MCF 10A (cell line): ENCODE data around the gene WASF1. TPM values are rescaled to one million over a fixed set of nuclear protein-coding genes. Genes with fewer than 3 reads are reported as not detected.

Experiments
- BruUV-seq: library from RNA; stranded (reverse); fragments of 400-500 nt; replicated peaks from 2 replicates; lab custom pipeline; 2021; lab: Mats Ljungman, UMichigan
- CTCF ChIA-PET: fragments of 300-600 bp; sonication (Branson Sonifier 250); formaldehyde crosslinking; extraction: SDS; loops from one replicate; lab custom pipeline; 2021; ENCODE audit warnings: antibody characterized with exemption, inconsistent platforms; lab: Yijun Ruan, JAX
- POLR2A ChIA-PET: fragments of 300-600, 350-650 bp; sonication (Branson Sonifier 250); formaldehyde crosslinking; extraction: SDS; loops from one replicate; lab custom pipeline; 2020; ENCODE audit warnings: antibody characterized with exemption, inconsistent platforms; lab: Yijun Ruan, JAX
- DNase-seq: peaks from one replicate; pipeline ENCODE4 v3.0.0-alpha.2; 2018; ENCODE audit not compliant: unreplicated experiment
- H3K27ac Mint-ChIP-seq: one replicate; pipeline ENCODE4 v1.8.0; 2022; ENCODE audit warnings: mild to moderate bottlenecking, low read depth, mixed read lengths; ENCODE audit not compliant: unreplicated experiment
- H3K27me3 Mint-ChIP-seq: one replicate; pipeline ENCODE4 v1.8.0; 2022; ENCODE audit warnings: mixed read lengths; ENCODE audit not compliant: insufficient read depth, unreplicated experiment
- H3K36me3 Mint-ChIP-seq: one replicate; pipeline ENCODE4 v1.8.0; 2022; ENCODE audit warnings: mild to moderate bottlenecking, moderate library complexity, mixed read lengths; ENCODE audit not compliant: insufficient read depth, unreplicated experiment
- H3K4me1 Mint-ChIP-seq: one replicate; pipeline ENCODE4 v1.8.0; 2022; ENCODE audit warnings: mixed read lengths; ENCODE audit not compliant: insufficient read depth, unreplicated experiment
- H3K4me3 Mint-ChIP-seq: one replicate; pipeline ENCODE4 v1.8.0; 2022; ENCODE audit warnings: mild to moderate bottlenecking, moderate library complexity, mixed read lengths; ENCODE audit not compliant: unreplicated experiment
- H3K9me3 Mint-ChIP-seq: one replicate; pipeline ENCODE4 v1.8.0; 2022; ENCODE audit warnings: mixed read lengths; ENCODE audit not compliant: unreplicated experiment
- intact Hi-C: fragments of 100-400 bp; cut with micrococcal nuclease; formaldehyde crosslinking; loops from 2 replicates; pipeline ENCODE4 v1.14.1; 2022
- total RNA-seq: library from RNA; stranded (reverse); gene quantifications from 2 replicates; pipeline ENCODE4 v1.2.3, GENCODE V29; 2022
- TF ChIP-seq, protein P1 (sequence below): fragments of 200-600 bp; IDR thresholded peaks from one replicate; pipeline ENCODE4 v1.8.0; 2022; ENCODE audit warnings: antibody characterized with exemption, mild to moderate bottlenecking; ENCODE audit not compliant: unreplicated experiment

Gene WASF1
- total RNA-seq, 1 experiment from 2014 or later: 55.7 TPM

DNA sequence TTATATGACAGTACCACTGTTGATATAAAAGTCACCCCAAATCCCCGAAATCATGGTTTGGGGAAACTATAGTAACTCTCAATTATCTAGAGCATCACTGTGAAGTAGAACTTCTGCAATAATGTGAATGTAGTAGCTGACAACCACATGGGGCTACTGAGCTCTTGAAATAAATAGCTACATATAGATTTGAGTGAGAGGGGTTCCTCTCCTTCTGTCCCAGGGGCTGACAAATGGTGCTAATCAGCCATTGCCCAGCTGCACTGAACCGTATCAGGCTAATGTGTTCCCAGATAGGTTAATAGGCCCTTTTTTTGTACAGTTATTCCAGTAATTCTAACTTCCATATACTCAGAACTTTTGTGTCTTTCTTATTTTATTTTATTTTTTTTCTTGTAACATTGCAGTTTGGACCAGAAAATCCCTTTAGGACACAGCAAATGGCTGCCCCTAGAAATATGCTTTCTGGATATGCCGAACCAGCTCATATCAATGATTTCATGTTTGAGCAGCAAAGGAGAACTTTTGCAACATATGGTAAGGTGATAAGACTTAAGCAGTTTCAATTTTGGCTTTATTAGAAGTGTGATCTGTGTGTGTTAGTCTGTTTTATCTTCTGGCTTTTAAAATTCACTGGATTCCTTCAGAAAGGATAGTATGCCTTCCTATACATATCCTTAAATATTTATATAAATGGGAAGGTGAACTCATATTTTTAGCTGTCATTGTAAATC is 21.8 kb upstream of the WASF1 start:
- BruUV-seq: no TSS peak
- no peak overlapping the region for H3K27ac Mint-ChIP-seq
- H3K9me3 Mint-ChIP-seq: no peaks in the 10 kb centered on the region
- no peaks in the 10 kb centered on the region for H3K4me1 Mint-ChIP-seq
- DNase-seq: no peak
- H3K36me3 Mint-ChIP-seq: peaks cover 7% of the 10 kb centered on the region
- POLR2A ChIA-PET: interaction anchor here (0.7 kb wide), 1 partner anchor 1589 kb away, joined by 3 read pairs; no protein-coding TSS in a partner anchor
- TF ChIP-seq, protein P1, sequence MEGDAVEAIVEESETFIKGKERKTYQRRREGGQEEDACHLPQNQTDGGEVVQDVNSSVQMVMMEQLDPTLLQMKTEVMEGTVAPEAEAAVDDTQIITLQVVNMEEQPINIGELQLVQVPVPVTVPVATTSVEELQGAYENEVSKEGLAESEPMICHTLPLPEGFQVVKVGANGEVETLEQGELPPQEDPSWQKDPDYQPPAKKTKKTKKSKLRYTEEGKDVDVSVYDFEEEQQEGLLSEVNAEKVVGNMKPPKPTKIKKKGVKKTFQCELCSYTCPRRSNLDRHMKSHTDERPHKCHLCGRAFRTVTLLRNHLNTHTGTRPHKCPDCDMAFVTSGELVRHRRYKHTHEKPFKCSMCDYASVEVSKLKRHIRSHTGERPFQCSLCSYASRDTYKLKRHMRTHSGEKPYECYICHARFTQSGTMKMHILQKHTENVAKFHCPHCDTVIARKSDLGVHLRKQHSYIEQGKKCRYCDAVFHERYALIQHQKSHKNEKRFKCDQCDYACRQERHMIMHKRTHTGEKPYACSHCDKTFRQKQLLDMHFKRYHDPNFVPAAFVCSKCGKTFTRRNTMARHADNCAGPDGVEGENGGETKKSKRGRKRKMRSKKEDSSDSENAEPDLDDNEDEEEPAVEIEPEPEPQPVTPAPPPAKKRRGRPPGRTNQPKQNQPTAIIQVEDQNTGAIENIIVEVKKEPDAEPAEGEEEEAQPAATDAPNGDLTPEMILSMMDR: no peak
- intact Hi-C loops: no loop called here
- CTCF ChIA-PET: interaction anchor here (0.6 to 0.7 kb wide), 3 partner anchors 88 to 293 kb away, joined by 3 to 5 read pairs (median 3); no protein-coding TSS in a partner anchor
- no peaks in the 10 kb centered on the region for H3K27me3 Mint-ChIP-seq
- H3K4me3 Mint-ChIP-seq: no peak overlapping the region

DNA sequence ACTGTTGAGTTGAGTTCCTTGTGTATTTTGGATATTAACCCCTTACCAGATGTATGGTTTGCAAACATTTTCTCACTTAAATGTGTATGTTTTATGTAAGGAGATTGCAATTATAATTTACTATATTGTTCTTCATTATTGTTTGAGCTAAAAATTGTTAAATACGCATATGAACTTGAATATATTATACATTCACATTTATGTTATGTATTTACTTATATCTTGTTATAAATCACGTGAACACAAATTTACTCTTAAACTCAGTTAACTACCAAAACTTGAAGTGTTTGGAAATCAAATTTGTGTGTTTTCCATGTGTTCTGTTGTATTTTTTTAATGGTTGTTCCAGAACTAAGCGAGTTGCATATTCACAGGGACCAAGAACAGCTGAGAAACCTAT is 19.1 kb upstream of the WASF1 start:
- peaks cover 18% of the 10 kb centered on the region for H3K36me3 Mint-ChIP-seq
- H3K27me3 Mint-ChIP-seq: no peaks in the 10 kb centered on the region
- no peak overlapping the region for H3K4me3 Mint-ChIP-seq
- ChIA-PET POLR2A (interaction anchor here (2.0 kb wide), 1 partner anchor 19 kb away, joined by 7 read pairs; the partner anchor contains the start of genes CDC40 and WASF1), CTCF (interaction anchor here (0.6 kb wide), 3 partner anchors 21 to 1104 kb away, joined by 3 read pairs; partner anchors contain the start of gene SESN1)
- DNase-seq: no peak
- no peaks in the 10 kb centered on the region for H3K9me3 Mint-ChIP-seq
- H3K27ac Mint-ChIP-seq: no peak overlapping the region
- intact Hi-C loops: no loop called here
- TF ChIP-seq, protein P1: no peak
- H3K4me1 Mint-ChIP-seq: no peaks in the 10 kb centered on the region
- no TSS peak for BruUV-seq

DNA sequence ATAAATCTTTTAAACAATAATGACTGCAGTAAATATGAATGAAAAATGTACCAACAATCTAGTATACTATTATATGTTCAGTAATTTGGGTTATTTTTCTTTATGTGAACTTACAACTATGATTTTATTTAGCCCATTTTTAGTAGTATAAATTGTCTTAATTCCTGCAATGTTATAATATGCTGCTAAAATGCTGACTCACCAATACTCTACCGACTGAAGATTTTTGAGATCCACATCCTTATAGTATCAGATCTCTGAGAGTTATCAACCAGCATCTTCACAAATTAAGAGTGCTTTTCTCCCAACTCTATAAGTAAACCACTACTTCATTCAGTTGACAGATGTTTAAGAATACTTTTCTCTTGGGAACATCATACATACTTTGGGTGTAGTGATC is 17.4 kb upstream of the WASF1 start:
- no peak overlapping the region for H3K27ac Mint-ChIP-seq
- no peaks in the 10 kb centered on the region for H3K9me3 Mint-ChIP-seq
- H3K4me3 Mint-ChIP-seq: no peak overlapping the region
- TF ChIP-seq, protein P1: no peak
- H3K36me3 Mint-ChIP-seq: peaks cover 23% of the 10 kb centered on the region
- intact Hi-C loops: no loop called here
- H3K4me1 Mint-ChIP-seq: no peaks in the 10 kb centered on the region
- BruUV-seq: no TSS peak
- POLR2A ChIA-PET: interaction anchor here (1.7 kb wide), 1 partner anchor 17 kb away, joined by 5 read pairs; the partner anchor contains the start of gene CDC40
- H3K27me3 Mint-ChIP-seq: no peaks in the 10 kb centered on the region
- CTCF ChIA-PET: no interaction called here
- no peak for DNase-seq

DNA sequence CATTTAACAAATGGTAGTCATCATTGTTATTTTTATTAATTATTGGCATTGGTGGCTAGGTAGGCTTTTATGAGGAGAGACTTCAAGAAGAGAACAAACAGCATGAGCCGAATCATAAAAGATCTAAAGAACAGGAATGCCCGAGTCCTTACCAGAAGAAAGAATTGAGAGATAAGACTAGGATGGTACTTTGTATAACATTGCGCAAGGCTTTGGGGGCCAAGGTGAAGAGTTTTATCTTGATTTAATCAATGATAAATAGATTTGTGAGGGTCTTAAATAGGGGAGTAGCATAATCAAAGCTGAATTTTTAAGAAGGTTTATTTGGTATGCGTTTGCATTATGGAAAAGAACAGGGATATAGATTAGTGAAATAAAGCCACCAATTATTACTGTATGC is 16.2 kb upstream of the WASF1 start:
- DNase-seq: no peak
- H3K27ac Mint-ChIP-seq: no peak overlapping the region
- no peaks in the 10 kb centered on the region for H3K9me3 Mint-ChIP-seq
- POLR2A ChIA-PET: interaction anchor here (1.2 to 2.0 kb wide), 3 partner anchors 14 to 15 kb away, joined by 4 to 12 read pairs (median 5); partner anchors contain the start of genes CDC40 and WASF1
- CTCF ChIA-PET: interaction anchor here (0.6 kb wide), 2 partner anchors 8 to 163 kb away, joined by 3 read pairs; partner anchors contain the start of gene METTL24
- no peak overlapping the region for H3K4me3 Mint-ChIP-seq
- H3K27me3 Mint-ChIP-seq: no peaks in the 10 kb centered on the region
- BruUV-seq: no TSS peak
- H3K36me3 Mint-ChIP-seq: peaks cover 23% of the 10 kb centered on the region
- TF ChIP-seq, protein P1: no peak
- no peaks in the 10 kb centered on the region for H3K4me1 Mint-ChIP-seq
- intact Hi-C loops: no loop called here
